GM18951 (cell line): ENCODE measurements around the gene OR5H14.
"Not testable (repeated sequence)": the region's sequence is repeated elsewhere in the genome, so short reads cannot be mapped to it uniquely, and the experiment has no call there.

ENCODE experiments used
- POLR2A ChIP-seq: IDR thresholded peaks from 4 replicates; pipeline ENCODE4 v1.6.1; 2011; ENCODE audit warnings: mild to moderate bottlenecking; ENCODE audit not compliant: insufficient read length, insufficient read depth; ENCODE audit errors: extremely low read depth
- in situ Hi-C: fragments of 300-500 bp; cut with MboI; formaldehyde crosslinking; loops from one replicate; pipeline ENCODE4 v1.12.0; 2022; ENCODE audit warnings: low sequenced_read_pairs, mixed read lengths, inconsistent platforms; ENCODE audit not compliant: unreplicated experiment

The OR5H14 gene

GRCh38 chr3:98166396-98166795 is 19.1 kb downstream of the OR5H14 start, which contains the start of gene OR5H15:
TSS of gene OR5H15 (plus strand) at chr3:98166696. CDS start at chr3:98168700, 2,004 bp downstream.
- in situ Hi-C loops: no loop called here
- TF ChIP-seq POLR2A: no peak

GRCh38 chr3:98171071-98171470 is 23.8 kb downstream of the OR5H14 start:
- no peak for TF ChIP-seq POLR2A
- in situ Hi-C loops: no loop called here

DNA sequence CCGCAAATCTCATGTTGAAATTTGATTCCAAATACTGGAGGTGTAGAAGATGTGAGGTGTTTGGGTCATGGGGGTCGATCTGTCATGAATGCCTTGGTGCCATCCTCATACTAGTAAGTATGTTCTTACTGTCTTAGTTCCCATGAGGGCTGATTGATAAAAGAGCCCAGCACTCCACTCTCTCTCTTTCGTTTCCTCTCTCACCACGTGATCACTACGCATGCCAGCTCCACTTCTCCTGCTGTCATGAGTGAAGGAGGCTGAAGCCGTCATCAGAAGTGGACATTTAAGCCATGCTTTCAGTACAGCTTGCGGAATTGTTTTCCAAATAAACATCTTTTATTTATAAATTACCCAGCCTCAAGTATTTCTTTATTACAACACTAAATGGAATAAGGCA is 25.3 kb downstream of the OR5H14 start:
- TF ChIP-seq POLR2A: no peak
- in situ Hi-C loops: no loop called here

GRCh38 chr3:98180319-98180890 is 33.1 kb downstream of the OR5H14 start:
- in situ Hi-C loops: loop anchor here (10.0 kb wide), 1 partner anchor 144 kb away; no protein-coding TSS in a partner anchor
- TF ChIP-seq POLR2A: no peak

GRCh38 chr3:98182196-98182595 is 34.9 kb downstream of the OR5H14 start:
- TF ChIP-seq POLR2A: no peak
- in situ Hi-C loops: loop anchor here (10.0 kb wide), 1 partner anchor 143 kb away; no protein-coding TSS in a partner anchor

GRCh38 chr3:98185180-98185579 is 37.9 kb downstream of the OR5H14 start:
- no peak for TF ChIP-seq POLR2A
- in situ Hi-C loops: loop anchor here (10.0 kb wide), 1 partner anchor 140 kb away; no protein-coding TSS in a partner anchor

- in situ Hi-C loops: loop anchor here (10.0 kb wide), 1 partner anchor 136 kb away; no protein-coding TSS in a partner anchor
- no peak for TF ChIP-seq POLR2A
Measured at GRCh38 chr3:98188545-98188944, 41.3 kb downstream of the OR5H14 start.

DNA sequence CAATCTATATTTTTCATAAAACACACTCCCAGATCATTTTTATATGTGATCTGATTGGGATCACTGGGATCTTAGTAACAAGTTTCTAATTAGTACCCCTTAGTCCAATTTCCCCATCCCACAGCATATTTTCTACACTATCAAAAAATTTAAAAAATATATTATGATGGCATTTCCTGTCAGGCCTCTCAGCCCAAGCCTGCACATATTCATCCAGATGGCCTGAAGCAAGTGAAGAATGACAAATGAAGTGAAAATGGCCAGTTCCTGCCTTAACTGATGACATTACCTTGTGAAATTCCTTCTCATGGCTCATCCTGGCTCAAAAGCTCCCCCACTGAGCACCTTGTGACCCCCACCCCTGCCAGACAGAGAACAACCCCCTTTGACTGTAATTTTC is 43.6 kb downstream of the OR5H14 start:
- in situ Hi-C loops: not testable (repeated sequence)

- in situ Hi-C loops: not testable (repeated sequence)
Measured at GRCh38 chr3:98196293-98196692, 49.0 kb downstream of the OR5H14 start.

DNA sequence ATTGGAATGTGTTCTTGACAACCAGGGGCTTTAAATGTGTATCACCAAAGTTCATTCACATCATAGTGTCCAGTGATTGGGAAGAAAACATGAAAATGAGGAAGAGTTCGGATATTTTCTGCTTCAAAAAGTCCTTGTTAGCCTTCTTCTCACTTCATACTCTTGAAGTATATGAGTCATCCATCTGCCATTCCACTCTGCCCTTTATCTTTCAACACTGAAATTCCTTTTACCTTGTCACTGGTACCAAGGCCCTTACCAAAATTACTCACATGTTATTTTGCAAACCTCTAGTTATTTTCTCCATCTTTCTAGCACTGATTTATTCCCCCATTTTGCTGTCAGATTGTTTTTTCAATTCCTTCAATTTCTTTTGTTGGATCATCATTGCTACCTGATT is 51.7 kb downstream of the OR5H14 start:
- no peak for TF ChIP-seq POLR2A
- in situ Hi-C loops: no loop called here
